GM21529 (cell line): ENCODE results near the gene GRID1.

ENCODE experiments used
- ATAC-seq: cut with Tn5 transposase; IDR thresholded peaks from one replicate; pipeline ENCODE4 v1.9.1; 2021; ENCODE audit not compliant: unreplicated experiment

GRID1 gene

DNA sequence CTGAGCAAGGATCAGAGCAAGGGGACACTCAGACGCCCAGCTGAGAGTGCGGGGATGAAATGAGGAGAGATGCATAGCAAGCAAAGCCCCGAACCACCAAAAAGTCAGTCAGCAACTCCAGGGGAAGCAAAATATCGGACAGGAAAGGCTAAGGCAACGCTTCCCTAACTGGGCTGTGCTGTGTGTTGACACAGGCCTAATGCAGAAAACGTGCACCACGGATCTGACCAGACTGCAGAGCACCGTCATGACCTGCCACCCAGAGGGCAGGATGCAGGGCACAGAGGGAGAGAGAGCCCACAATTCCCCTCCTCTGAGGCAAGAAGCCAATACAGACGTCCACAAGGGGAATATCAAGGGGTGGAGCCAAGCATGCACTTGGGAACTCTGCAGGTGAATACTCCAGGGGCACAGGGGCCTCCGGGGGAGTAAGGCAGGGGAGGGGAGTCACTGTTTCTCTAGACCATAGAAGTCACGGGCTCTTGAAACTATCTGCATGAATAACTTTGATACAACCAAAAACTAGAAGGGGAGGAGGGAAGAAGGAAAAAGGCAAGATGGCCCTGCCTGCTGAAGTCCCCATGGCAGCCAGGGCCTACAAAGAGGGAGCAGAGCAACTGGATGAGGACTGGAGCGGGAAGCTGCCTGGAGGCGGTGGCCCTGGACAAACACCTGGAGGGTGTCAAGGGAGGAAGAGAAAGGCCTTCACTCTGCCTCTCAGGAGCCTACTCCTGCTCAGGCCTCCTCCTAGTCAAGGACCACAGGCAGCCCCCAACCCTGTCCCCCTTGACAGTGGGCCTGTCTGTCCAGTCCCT lies 26.2 kb downstream of the GRID1 start:
- ATAC-seq, result no peak

GRCh38 chr10:86339226-86339865 lies 27.2 kb downstream of the GRID1 start:
- no peak for ATAC-seq

DNA sequence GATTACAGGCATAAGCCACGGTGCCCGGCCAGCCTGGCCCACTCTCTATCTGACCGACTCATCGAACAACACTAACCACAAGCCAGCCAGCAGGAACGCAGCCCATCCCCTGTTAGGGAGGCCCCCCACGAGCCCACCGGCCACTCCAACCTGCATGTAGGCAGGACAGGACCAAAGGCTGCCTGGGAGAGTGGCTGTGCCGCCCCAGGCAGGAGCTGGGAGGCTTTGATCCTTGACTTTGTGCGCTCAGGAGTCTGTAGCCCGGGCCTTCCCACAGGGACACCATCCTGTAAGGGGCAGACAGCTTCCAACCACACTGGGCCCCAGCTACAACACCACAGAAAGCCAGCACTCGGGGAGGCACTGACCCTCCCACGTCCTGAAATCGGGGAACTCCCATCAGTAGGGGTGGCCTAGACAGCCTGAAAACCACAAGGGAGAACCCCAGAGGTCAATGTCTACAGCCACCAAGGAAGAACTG lies 29.4 kb downstream of the GRID1 start:
- peak; percentile 72 for ATAC-seq

GRCh38 chr10:86336341-86336740 lies 30.3 kb downstream of the GRID1 start:
- no peak for ATAC-seq

- no peak for ATAC-seq
Measured at GRCh38 chr10:86335831-86336230, 30.8 kb downstream of the GRID1 start.

GRCh38 chr10:86335257-86335656 lies 31.3 kb downstream of the GRID1 start:
- no peak for ATAC-seq

- no peak for ATAC-seq
Measured at GRCh38 chr10:86334488-86335085, 32.0 kb downstream of the GRID1 start.

DNA sequence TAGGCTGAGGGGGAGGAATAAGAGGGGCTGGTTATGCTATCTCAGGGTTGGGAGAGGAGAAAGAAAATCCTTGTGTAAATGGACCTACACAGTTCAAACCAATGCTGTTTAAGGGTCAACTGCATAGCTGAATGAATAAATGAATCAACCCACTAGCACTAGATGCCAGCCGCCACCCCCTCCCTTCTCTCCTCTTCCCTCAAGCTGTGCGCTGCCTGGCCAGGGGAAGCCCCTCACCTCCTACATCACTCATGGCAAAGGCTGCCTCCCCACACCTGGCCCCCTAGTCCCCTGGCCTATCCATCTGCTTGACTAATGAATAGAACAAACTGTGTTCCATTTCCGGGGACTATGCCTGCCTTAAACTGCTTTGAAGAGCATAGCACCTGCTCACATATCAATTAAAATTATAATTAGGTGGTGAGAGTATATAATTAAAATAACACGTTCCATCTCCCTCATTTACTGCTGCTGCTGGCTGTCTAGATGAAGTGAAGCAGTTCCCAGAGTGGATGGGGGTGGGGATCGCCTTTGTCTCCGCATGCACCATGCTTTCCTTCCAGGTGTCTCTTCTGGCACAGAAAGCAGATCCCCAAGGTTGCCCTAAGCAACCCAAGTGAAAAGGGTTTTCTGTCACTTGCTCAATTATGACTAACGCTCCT lies 32.6 kb downstream of the GRID1 start:
- ATAC-seq, result no peak

DNA sequence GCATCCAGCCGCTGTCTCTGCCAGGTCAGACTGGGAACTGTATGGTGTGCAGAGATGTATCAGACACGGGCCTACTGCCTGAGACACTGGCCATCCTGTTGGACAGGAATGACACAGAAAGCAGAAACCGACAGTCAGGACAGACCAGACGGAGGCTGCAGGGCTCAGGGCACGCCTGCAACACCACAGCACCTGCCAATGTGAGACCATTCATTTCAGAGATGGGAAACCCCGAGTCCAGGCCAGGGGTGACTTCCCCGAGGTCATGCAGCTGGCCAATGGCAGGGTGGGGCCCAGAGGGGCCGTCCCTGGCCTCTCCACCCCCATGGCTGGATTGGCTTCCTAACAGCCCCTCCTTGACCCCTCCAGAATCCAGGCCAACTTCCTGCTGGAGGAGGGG lies 34.7 kb downstream of the GRID1 start:
- no peak for ATAC-seq

- no peak for ATAC-seq
Measured at GRCh38 chr10:86330778-86331763, 35.5 kb downstream of the GRID1 start.

DNA sequence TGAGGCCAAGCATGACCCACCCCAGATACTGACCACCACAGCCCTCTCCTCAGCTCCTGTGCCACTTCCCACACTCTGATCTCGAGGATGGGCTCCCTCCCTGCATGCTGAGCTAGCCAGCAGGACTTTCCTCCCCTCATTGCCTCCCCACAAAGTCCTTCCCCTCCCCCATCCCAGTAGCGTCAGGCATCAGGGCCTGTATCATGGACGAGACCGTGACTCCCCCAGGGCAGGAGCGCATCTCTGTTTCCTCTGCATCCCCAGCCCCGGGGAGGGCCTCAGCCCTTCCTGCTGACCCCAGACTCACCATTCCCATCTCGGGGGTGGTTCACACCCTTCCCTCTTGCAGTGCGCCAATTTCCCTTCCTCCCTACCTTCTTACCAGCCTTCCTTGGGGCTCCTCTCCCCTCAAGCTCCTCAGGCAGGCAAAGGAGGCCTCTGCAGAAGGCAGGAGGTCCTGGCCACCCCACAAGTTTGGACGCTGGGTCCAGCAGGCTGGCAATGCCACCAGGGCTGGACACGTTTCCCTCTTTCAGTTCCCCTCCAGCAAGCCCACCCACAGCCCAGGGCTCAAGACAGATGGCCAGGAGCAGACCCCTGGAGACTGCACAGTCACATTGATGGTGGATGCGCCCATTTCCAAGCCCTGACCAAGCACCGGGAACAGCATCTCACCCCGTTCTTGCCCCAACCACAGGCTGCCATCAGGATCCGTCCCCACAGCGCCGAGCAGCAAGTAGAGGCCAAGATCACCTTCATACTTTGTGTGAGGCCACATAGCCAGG lies 36.5 kb downstream of the GRID1 start:
- ATAC-seq, result no peak

DNA sequence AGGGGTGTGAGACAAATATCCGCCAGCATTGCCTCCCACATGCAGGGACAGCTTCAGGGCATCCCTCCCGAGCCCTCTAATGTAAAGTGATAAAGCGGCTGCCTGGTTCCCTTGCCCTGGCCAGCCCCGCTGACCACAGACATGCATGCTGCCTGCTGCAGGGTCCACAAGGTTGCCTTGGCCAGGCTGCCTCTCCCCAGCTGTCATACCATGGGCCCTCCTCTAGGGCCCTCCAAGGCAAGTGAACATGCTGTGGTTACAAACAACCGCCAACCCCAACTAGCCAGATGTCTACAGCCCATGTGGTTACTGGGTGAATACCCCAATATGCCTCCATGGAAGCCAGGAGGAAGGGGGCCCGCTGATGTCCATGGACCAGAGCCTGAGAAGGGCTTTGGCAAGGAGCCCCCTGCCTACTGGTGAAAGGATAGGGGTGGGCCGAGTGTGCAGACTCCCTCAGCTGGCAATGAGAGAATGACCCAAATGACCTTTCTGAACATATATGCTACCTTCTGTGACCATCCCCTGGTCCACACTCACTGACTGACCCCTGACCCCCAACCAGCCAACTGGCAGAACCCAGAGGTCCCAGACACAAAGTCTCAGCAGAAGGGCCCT lies 37.4 kb downstream of the GRID1 start:
- no peak for ATAC-seq

DNA sequence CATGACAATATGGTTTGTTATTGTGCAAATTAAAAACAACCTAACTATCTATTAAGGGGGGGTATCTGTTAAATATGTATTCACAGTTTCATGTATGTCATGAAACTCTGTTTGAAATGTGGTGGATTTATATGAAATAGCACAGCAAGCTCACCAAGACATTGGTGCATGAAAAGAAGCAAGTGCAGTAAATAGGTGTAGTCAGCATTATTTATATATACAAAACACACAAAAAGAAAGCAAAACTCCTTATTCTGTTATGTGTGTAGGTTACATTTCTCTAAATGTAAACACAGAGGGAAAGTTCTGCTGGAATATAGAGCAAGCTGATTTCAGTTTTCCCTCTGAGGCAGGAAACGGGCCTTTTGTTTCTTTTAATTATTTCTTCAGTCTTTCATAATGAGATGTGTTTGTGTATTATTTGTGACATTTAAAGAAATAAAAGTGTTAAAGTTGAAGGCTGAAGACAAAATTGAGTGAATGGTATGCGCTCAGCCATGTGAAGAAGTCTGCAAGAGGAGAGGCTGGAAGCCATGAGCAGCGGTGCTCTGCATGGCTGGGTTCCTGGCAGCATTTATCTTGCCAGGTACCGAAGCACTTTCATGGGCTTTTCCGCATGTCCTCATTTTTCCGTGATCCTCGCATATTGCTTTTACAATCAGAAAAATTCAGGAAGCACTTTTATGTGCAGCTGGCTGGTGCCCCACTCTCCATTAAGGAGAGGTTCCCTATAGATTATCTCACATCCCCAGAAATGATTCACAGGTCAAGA lies 38.5 kb downstream of the GRID1 start:
- no peak for ATAC-seq

GRCh38 chr10:86325158-86325557 lies 41.4 kb downstream of the GRID1 start:
- no peak for ATAC-seq

- ATAC-seq, result no peak
Measured at GRCh38 chr10:86321568-86321967, 45.0 kb downstream of the GRID1 start.

- no peak for ATAC-seq
Measured at GRCh38 chr10:86319676-86320075, 46.9 kb downstream of the GRID1 start.

DNA sequence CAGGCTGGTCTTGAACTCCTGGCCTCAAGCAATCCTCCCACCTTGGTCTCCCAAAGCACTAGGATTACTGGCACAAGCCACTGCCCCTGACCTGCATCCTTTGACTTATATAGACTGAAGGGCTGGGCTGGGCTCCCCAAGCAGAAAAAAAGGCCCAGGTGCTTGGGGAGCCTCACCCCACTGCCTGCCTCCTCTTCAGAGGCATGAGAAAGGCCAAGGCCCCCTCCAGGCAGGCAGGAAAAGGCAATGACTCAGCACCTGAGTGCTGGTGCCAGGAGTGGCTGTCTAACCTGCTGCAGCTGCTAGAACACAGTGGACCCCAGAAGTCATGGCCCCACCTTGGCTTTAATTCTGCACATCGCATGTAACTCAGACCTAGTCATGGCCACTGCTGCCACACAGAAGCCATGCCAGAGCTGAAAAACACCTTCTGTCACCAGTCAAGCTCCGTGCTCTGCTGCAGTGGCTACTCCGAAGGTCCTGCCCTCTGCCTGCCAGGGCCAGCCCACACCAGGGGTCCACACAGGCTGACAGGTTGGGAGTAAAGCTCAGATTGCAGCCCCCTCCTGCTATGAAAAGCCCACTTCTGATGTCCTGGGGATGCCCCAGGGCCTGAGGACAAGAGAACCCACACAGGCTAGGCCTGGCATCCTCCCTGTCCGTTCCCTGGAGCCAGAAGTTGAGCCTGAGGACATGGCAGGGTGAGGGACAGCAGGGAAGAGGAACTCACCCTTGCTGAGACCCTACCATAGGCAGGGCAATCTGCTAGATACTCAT lies 48.5 kb downstream of the GRID1 start:
- ATAC-seq, result no peak

- no peak for ATAC-seq
Measured at GRCh38 chr10:86316990-86317389, 49.6 kb downstream of the GRID1 start.
